Muscle of leg (tissue), 11 donors: Measurements from ENCODE around the gene NABP1. TPM values are rescaled to one million over a fixed set of nuclear protein-coding genes. Genes with fewer than 3 reads are reported as not detected.
"Not testable (repeated sequence)": the region's sequence is repeated elsewhere in the genome, so short reads cannot be mapped to it uniquely, and the experiment has no call there.

ENCODE experiments used
- DNase-seq: peaks from one replicate; pipeline ENCODE4 v3.0.0; 2013
- H3K27ac ChIP-seq: one replicate; pipeline ENCODE4 v1.5.1; 2013; ENCODE audit warnings: mild to moderate bottlenecking, low read length, control low read depth
- H3K27me3 ChIP-seq: one replicate; pipeline ENCODE4 v1.6.1; 2013; ENCODE audit warnings: low read length; ENCODE audit not compliant: control insufficient read depth, insufficient read depth
- H3K36me3 ChIP-seq: one replicate; pipeline ENCODE4 v1.6.1; 2013; ENCODE audit warnings: low read length; ENCODE audit not compliant: control insufficient read depth, insufficient read depth
- H3K4me1 ChIP-seq: one replicate; pipeline ENCODE4 v1.6.1; 2013; ENCODE audit warnings: low read length; ENCODE audit not compliant: control insufficient read depth, insufficient read depth
- H3K4me3 ChIP-seq: one replicate; pipeline ENCODE4 v1.5.1; 2013; ENCODE audit warnings: low read length, control low read depth
- H3K9me3 ChIP-seq: replicated peaks from 2 replicates; pipeline ENCODE4 v1.6.1; 2013; ENCODE audit warnings: low read depth, low read length; ENCODE audit not compliant: control insufficient read depth
- WGBS: methylation state at CpG from one replicate; pipeline ENCODE4 v1.1.5; 2013; ENCODE audit warnings: missing lambda C conversion rate; ENCODE audit not compliant: insufficient coverage; 5-methylcytosine and 5-hydroxymethylcytosine counted together
- polyA plus RNA-seq, 8 donors: library from polyadenylated mRNA; unstranded; fragments of 120-200 nt; gene quantifications; one replicate each; pipeline versions ENCODE4 v1.2.1 to v1.2.3, GENCODE V29; 2013; ENCODE audit warnings: inconsistent platforms in 1 of 8, low replicate concordance in 1 of 8; ENCODE audit not compliant: insufficient read length in 8 of 8, insufficient read depth in 1 of 8
- total RNA-seq: library from RNA; stranded (reverse); fragments of 120-200 nt; gene quantifications from one replicate; pipeline ENCODE4 v1.2.4, GENCODE V29; 2013

The NABP1 gene
- total and polyA plus RNA-seq, 9 donors, result 7.2 to 12.7 (median 8.2) TPM

DNA sequence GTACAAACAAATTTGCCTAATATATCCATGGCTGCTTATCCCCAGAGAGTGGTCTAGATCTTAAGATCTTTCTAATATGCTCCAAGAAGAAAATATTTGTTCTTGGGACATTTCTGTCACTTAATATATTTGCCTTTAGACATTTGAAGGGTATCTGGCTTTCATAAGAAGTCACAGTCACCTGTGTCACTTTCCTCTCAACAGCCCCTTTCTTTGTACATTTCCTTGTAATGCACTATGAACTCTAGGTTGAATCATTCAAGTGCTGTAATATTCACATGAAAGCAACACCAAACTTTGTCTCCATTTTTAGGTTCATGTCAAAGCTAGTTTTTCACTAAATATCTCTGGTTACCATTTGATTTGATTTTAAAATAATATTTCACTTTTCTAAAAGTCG lies 41.4 kb upstream of the NABP1 start:
- no CpG with 5 or more reads among the region's 1 CpG for WGBS
- H3K27ac ChIP-seq, result no peak overlapping the region

DNA sequence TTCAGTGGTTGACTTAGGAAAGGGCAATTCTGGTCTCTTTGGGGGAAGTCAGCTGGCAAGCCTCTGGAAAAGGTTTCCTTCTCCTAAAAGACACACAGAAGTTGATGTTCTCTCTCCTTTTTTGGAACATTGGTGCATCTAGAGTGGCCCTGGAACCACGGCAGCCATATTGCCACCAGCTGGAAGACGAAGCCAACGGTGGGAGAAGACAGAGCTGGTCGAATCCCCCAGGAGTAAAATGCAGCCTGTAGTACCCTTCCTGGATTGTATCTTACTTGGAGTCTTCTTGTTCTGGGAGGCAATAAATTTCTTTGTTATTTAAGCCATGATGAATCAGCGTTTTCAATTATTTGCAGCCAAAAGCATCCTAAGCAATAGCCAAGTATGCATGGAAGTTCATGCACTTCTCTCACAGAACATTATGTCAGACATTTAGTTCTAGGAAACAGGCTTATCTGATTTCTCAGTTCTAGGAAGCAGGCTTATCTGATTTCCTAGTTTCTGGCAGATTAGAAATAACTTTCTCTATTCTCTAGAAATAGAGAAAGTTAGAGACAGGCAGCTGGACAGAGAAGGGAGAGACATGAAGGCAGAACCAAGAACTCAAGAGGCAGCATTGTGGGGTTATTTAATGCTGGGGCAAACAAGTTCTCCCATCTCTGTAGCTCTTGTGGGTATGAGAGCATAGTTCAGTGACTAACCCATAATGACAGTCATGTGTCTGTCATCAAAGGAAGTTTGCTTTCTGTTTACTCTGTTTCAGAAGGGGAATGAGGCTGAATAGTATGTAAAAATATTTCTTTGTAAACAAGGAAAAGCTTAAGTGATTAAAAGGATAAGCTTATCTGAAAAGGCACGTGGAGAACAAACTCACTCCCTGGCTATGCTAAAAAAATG lies 40.5 kb upstream of the NABP1 start:
- 76% methylated on average over 5 of the region's 6 CpGs for WGBS
- no peaks in the 10 kb centered on the region for H3K36me3 ChIP-seq
- H3K27ac ChIP-seq, result no peak overlapping the region
- no peak overlapping the region for H3K4me3 ChIP-seq
- no peaks in the 10 kb centered on the region for H3K27me3 ChIP-seq
- DNase-seq, result peak; percentile 25
- peaks cover 4% of the 10 kb centered on the region for H3K4me1 ChIP-seq
- H3K9me3 ChIP-seq, result no peaks in the 10 kb centered on the region

More for the DNA sequence above, 41.4 kb upstream of the NABP1 start:
- H3K27me3 ChIP-seq, result no peaks in the 10 kb centered on the region
- H3K36me3 ChIP-seq, result no peaks in the 10 kb centered on the region
- DNase-seq, result no peak
- no peak overlapping the region for H3K4me3 ChIP-seq
- H3K4me1 ChIP-seq, result peaks cover 4% of the 10 kb centered on the region
- no peaks in the 10 kb centered on the region for H3K9me3 ChIP-seq

DNA sequence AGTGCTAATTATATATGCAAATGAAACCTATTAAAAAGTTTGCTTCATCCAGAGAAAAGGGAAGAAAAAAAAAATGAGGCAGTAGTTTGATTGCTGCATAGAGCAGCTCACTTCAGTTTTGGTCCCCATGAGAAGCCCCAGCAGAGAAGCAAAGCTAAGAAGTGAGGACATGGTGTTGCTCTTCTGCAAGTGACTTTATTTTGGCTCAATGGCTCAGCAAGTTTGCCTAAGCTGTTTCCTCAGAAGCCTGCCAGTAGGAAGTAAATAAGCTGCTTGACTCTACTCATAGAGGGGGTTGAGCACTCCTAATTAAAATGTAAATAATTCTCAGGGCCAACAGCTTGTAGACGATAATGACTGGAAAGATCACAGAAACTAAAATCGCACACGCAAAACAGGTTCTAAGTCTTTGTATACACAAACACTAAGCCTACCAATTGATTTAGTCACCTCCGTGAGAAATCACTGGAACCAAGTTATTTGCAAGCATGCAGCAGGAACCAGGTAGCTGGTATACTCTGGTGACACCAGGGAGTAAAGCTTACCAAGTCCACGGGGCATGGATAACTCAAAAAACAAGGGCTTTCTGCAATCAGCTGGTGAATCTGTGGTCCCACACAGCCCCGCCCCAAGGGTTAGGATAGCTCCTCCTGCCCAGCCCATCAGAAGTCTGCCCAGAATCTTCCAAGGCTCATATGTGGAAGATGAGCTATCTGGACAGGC lies 39.7 kb upstream of the NABP1 start:
- Histone ChIP-seq H3K9me3 (no peaks in the 10 kb centered on the region), H3K4me3 (no peak overlapping the region), H3K27me3 (no peaks in the 10 kb centered on the region), H3K36me3 (no peaks in the 10 kb centered on the region), H3K4me1 (peaks cover 4% of the 10 kb centered on the region), H3K27ac (no peak overlapping the region)
- peak; percentile 15 for DNase-seq
- 57% methylated on average over 1 of the region's 6 CpGs for WGBS

DNA sequence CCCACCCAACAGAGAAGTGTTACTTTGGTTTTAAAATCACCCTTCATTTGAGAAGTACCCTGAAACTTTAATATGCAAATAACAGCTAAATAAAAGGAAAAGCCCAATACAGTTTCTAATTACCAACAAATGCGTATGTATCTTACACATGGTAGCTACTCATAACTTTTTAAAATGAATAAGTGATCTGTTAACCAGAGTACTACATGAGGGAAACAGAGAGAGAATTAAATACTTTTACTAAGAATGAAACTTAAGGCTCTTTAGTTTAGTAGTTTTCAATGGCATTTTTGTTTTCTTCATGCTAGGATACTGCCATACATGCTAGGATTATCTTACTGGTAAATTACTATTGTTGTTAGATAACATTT lies 39.1 kb upstream of the NABP1 start:
- Histone ChIP-seq H3K27me3 (no peaks in the 10 kb centered on the region), H3K9me3 (no peaks in the 10 kb centered on the region), H3K4me1 (peaks cover 4% of the 10 kb centered on the region), H3K27ac (no peak overlapping the region), H3K4me3 (no peak overlapping the region), H3K36me3 (no peaks in the 10 kb centered on the region)
- no CpG with 5 or more reads among the region's 1 CpG for WGBS
- no peak for DNase-seq

DNA sequence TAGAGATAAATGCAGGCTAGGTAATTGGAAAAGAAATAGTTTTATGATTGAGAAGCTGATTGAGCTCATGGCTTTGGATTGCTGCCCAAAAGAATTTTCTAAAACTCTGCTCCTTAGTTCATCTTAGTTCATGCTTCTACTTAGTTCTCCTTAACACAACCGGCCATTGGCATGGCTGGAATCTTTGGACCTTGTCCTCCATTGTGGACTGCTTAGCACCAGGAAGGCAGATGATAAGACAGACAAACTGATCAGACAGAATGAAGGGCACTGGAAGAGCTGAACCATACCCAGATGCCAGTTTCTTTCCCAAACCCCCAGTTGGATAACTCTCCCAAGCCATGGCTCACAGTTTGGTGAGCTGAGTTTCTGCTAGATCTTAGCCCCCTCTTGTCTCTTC lies 36.3 kb upstream of the NABP1 start:
- WGBS, result 83% methylated on average over 1 of the region's 1 CpG
- DNase-seq, result no peak
- Histone ChIP-seq H3K4me3 (no peak overlapping the region), H3K27me3 (no peaks in the 10 kb centered on the region), H3K9me3 (no peaks in the 10 kb centered on the region), H3K4me1 (peaks cover 4% of the 10 kb centered on the region), H3K27ac (no peak overlapping the region), H3K36me3 (no peaks in the 10 kb centered on the region)

DNA sequence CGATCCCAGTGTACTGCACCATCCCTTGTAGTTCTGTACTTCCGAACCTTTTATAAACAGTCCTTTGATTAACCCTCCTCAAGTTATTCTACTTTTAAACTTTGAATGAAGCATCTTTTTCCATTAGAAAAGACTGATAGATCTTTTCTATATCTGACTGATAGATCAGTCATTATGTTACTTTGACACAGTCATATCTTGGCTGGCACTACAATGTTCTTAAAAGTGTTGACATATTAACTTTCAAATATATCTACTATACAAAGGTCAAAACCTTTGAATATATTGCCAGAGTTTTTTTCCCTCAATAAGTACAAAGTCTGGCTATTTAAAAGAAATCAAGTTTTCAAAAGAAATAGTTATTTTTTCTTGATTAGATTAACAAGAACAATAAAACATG lies 35.4 kb upstream of the NABP1 start:
- no peak for DNase-seq
- Histone ChIP-seq H3K27ac (no peak overlapping the region), H3K4me1 (peaks cover 1% of the 10 kb centered on the region), H3K27me3 (no peaks in the 10 kb centered on the region), H3K4me3 (no peak overlapping the region), H3K9me3 (no peaks in the 10 kb centered on the region), H3K36me3 (no peaks in the 10 kb centered on the region)
- 86% methylated on average over 1 of the region's 2 CpGs for WGBS

DNA sequence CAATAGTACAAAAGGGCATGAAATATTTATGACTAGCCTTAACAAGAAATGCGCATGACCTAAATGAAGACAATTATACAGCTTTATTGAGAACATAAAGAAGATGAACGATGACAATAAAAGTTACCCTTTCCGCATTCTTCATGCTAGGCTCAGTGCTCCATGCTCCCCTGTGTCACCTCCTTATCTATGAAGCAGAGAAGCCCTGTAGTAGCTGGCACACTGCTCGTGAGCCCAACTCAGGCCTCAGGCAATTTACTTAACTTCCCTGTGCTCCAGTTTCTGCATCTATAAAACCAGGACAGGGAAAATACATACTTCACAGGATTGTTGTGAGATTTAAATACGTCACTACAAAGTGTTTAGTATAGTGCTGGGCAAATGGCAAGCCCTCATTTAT lies 34.5 kb upstream of the NABP1 start:
- Histone ChIP-seq H3K36me3 (no peaks in the 10 kb centered on the region), H3K9me3 (no peaks in the 10 kb centered on the region), H3K27me3 (no peaks in the 10 kb centered on the region), H3K4me1 (no peaks in the 10 kb centered on the region), H3K27ac (no peak overlapping the region), H3K4me3 (no peak overlapping the region)
- DNase-seq, result no peak
- WGBS, result 80% methylated on average over 1 of the region's 5 CpGs

DNA sequence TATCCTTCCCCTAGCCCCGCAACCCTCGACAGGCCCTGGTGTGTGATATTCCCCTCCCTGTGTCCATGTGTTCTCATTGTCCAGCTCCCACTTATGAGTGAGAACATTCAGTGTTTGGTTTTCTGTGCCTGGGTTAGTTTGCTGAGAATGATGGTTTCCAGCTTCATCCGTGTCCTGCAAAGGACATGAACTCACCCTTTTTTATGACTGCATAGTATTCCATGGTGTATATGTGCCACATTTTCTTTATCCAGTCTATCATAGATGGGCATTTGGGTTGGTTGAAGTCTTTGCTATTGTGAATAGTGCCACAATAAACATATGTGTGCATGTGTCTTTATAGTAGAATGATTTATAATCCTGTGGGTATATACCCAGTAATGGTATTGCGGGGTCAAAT lies 33.3 kb upstream of the NABP1 start:
- H3K9me3 ChIP-seq, H3K36me3 ChIP-seq, H3K4me1 ChIP-seq, H3K27me3 ChIP-seq, H3K4me3 ChIP-seq, H3K27ac ChIP-seq, DNase-seq: not testable (repeated sequence)
- no CpG with 5 or more reads among the region's 4 CpGs for WGBS

DNA sequence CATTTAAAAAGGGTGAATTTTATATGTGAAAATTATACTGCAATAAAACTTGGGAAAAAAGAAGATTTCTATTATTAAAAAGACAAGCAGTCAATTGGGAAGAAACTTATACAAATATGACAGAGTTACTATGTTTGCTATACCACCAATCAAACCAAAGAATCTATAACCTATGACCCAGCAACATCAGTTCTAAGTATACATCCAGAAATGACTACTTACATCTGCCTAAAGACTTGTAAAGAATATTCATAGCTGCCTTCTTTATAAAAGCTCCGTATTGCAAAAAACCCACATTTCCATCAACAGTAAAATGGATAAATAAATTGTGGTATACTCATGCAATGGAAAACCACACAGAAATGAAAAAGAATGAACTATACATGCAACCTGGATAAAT lies 32.9 kb upstream of the NABP1 start:
- no CpG with 5 or more reads among the region's 1 CpG for WGBS
- Histone ChIP-seq H3K4me3 (no peak overlapping the region), H3K27me3 (no peaks in the 10 kb centered on the region), H3K9me3 (no peaks in the 10 kb centered on the region), H3K4me1 (no peaks in the 10 kb centered on the region), H3K36me3 (no peaks in the 10 kb centered on the region), H3K27ac (no peak overlapping the region)
- no peak for DNase-seq

DNA sequence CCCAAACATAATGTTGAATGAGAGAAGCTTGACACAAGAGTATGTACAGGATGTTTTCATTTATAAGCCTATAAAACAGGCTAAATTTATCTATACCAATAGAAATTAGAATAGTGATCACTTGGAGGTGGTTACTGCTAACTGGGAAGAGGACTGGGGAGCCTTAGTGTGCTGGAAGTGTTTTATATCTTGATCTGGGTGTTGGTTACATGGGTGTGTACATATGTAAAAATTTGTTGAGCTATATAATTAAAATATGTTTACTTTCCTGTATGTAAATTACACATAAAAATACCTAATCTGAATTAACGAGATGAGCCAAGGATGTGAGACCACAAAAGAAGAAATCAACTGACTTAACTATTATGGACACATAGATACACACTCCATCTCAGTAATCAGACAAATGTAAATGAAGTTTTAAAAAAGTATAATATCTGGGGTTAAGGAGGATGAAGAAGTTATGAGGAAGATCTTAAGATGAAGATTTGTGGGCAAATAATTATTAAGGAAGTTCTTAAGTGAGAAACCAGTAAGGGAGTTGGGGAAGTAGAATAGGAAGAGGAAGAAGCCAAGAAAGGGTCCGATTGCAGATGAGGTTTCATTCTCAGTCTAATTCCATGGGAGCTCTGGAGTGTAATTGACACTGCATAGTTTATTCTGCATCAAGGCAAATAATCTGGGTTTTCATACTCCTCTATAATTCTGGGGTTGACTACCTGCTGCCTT lies 32.3 kb upstream of the NABP1 start:
- no peaks in the 10 kb centered on the region for H3K36me3 ChIP-seq
- no peak overlapping the region for H3K27ac ChIP-seq
- H3K27me3 ChIP-seq, result no peaks in the 10 kb centered on the region
- no peaks in the 10 kb centered on the region for H3K4me1 ChIP-seq
- DNase-seq, result peak; percentile 22
- H3K9me3 ChIP-seq, result no peaks in the 10 kb centered on the region
- no peak overlapping the region for H3K4me3 ChIP-seq
- 0% methylated on average over 1 of the region's 2 CpGs for WGBS
